DND-41 (cell line): ENCODE measurements around the gene GP9.

Experiments
- ATAC-seq: fragments of 200-7000 bp; cut with Tn5 transposase; 3 replicates; pipeline ENCODE4 v1.9.1; 2021; ENCODE audit warnings: low read depth; ENCODE audit not compliant: insufficient read depth
- DNase-seq: peaks from one replicate; pipeline ENCODE4 v3.0.0-alpha.2; 2020
- H2AFZ ChIP-seq: 2 replicates; pipeline ENCODE4 v1.6.0; 2012; ENCODE audit warnings: low read depth, low read length
- H3K27ac ChIP-seq: 2 replicates; pipeline ENCODE4 v1.5.1; 2012; ENCODE audit warnings: low read length, inconsistent platforms
- H3K27me3 ChIP-seq: fragments of 200-600 bp; sonication (generic); 2 replicates; pipeline ENCODE4 v1.6.0; 2012; ENCODE audit warnings: low read length, mild to moderate bottlenecking, inconsistent platforms; ENCODE audit not compliant: insufficient read depth, poor library complexity
- H3K36me3 ChIP-seq: 2 replicates; pipeline ENCODE4 v1.5.1; 2012; ENCODE audit warnings: low read length, inconsistent platforms; ENCODE audit not compliant: insufficient read depth
- H3K4me1 ChIP-seq: 2 replicates; pipeline ENCODE4 v1.5.1; 2012; ENCODE audit warnings: mild to moderate bottlenecking, low read length; ENCODE audit not compliant: insufficient read depth
- H3K4me2 ChIP-seq: 2 replicates; pipeline ENCODE4 v1.6.0; 2012; ENCODE audit warnings: mild to moderate bottlenecking, moderate library complexity, low read length, inconsistent platforms; ENCODE audit not compliant: insufficient read depth
- H3K4me3 ChIP-seq, 2 experiments: fragments of 200-600 bp in 1 of 2; shearing (Covaris generic) in 1 of 2; 2 replicates each; pipeline ENCODE4 v1.5.1; 2012 to 2016; ENCODE audit warnings: inconsistent platforms in 2 of 2, low read length in 2 of 2, mild to moderate bottlenecking in 2 of 2, low read depth in 1 of 2, moderate library complexity in 1 of 2
- H3K79me2 ChIP-seq: 2 replicates; pipeline ENCODE4 v1.6.0; 2012; ENCODE audit warnings: low read length, inconsistent platforms; ENCODE audit not compliant: insufficient read depth
- H3K9ac ChIP-seq: 2 replicates; pipeline ENCODE4 v1.6.0; 2012; ENCODE audit warnings: low read depth, mild to moderate bottlenecking, inconsistent platforms, low read length, moderate library complexity
- H3K9me3 ChIP-seq: 2 replicates; pipeline ENCODE4 v1.5.1; 2012; ENCODE audit warnings: low read length, moderate library complexity, mild to moderate bottlenecking, inconsistent platforms; ENCODE audit not compliant: insufficient read depth, severe bottlenecking
- H4K20me1 ChIP-seq: 2 replicates; pipeline ENCODE4 v1.6.0; 2012; ENCODE audit warnings: low read length; ENCODE audit not compliant: insufficient read depth
- CTCF ChIP-seq: IDR thresholded peaks from 2 replicates; pipeline ENCODE4 v1.5.1; 2012; ENCODE audit warnings: borderline replicate concordance, low read length, moderate library complexity, mild to moderate bottlenecking; ENCODE audit not compliant: poor library complexity, severe bottlenecking; ENCODE audit errors: extremely low read depth
- EZH2 ChIP-seq: IDR thresholded peaks from 3 replicates; pipeline ENCODE4 v1.6.1; 2012; ENCODE audit warnings: borderline replicate concordance, low read depth, mild to moderate bottlenecking, moderate library complexity, low read length, inconsistent platforms; ENCODE audit not compliant: severe bottlenecking

The GP9 gene

GRCh38 chr3:129054605-129055104, 5.9 kb upstream of the GP9 start:
- H3K4me1 ChIP-seq, result peaks cover 10% of the 10 kb centered on the region
- no peaks in the 10 kb centered on the region for H3K36me3 ChIP-seq
- no peak for DNase-seq
- TF ChIP-seq CTCF (no peak), EZH2 (no peak)
- no peaks in the 10 kb centered on the region for H3K79me2 ChIP-seq
- no peak for ATAC-seq
- no peaks in the 10 kb centered on the region for H3K9me3 ChIP-seq
- H3K4me3 ChIP-seq, result no peak overlapping the region
- no peak overlapping the region for H3K9ac ChIP-seq
- no peak overlapping the region for H3K27ac ChIP-seq
- H2AFZ ChIP-seq, result peak overlapping the region; percentile 48; the same call in 1 of the 2 replicates
- H3K4me2 ChIP-seq, result no peak overlapping the region
- H3K27me3 ChIP-seq, result no peaks in the 10 kb centered on the region
- no peaks in the 10 kb centered on the region for H4K20me1 ChIP-seq

- TF ChIP-seq CTCF, result no peak
- no peak for TF ChIP-seq EZH2
- Histone ChIP-seq H3K4me2 (no peak overlapping the region), H3K27me3 (no peaks in the 10 kb centered on the region), H2AFZ (0 out of 2 replicates have a peak overlapping the region, but pooled peaks have one; percentile 4), H3K36me3 (no peaks in the 10 kb centered on the region), H3K9ac (no peak overlapping the region), H3K79me2 (no peaks in the 10 kb centered on the region), H4K20me1 (no peaks in the 10 kb centered on the region), H3K4me1 (peaks cover 10% of the 10 kb centered on the region), H3K9me3 (no peaks in the 10 kb centered on the region), H3K27ac (no peak overlapping the region), H3K4me3 (no peak overlapping the region)
- ATAC-seq (no peak), DNase-seq (no peak)
These were observed 4.0 kb upstream of the GP9 start for GRCh38 chr3:129056451-129057173.

- no peaks in the 10 kb centered on the region for H3K79me2 ChIP-seq
- no peaks in the 10 kb centered on the region for H3K36me3 ChIP-seq
- no peaks in the 10 kb centered on the region for H4K20me1 ChIP-seq
- no peak for ATAC-seq
- no peak overlapping the region for H3K4me3 ChIP-seq
- no peak for DNase-seq
- no peak overlapping the region for H3K9ac ChIP-seq
- H3K27me3 ChIP-seq, result no peaks in the 10 kb centered on the region
- no peak overlapping the region for H3K27ac ChIP-seq
- no peaks in the 10 kb centered on the region for H3K9me3 ChIP-seq
- no peak overlapping the region for H3K4me2 ChIP-seq
- H2AFZ ChIP-seq, result no peak overlapping the region
- H3K4me1 ChIP-seq, result peaks cover 10% of the 10 kb centered on the region
- TF ChIP-seq EZH2 (no peak), CTCF (no peak)
These were observed 3.3 kb upstream of the GP9 start for GRCh38 chr3:129057249-129057648.
